NCI-H2227 (cell line): ENCODE measurements around the gene SOD3.

Experiments
- DNase-seq: peaks from one replicate; lab custom pipeline; 2025; ENCODE audit not compliant: unreplicated experiment; lab: John Stamatoyannopoulos, UW

Gene SOD3, protein sequence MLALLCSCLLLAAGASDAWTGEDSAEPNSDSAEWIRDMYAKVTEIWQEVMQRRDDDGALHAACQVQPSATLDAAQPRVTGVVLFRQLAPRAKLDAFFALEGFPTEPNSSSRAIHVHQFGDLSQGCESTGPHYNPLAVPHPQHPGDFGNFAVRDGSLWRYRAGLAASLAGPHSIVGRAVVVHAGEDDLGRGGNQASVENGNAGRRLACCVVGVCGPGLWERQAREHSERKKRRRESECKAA

GRCh38 chr4:24794916-24795665 lies at the start of gene SOD3:
Gene SOD3 (plus strand): TSS chr4:24795573. CDS start chr4:24799522, 3,949 bp downstream.
- DNase-seq: peak; percentile 30

DNA sequence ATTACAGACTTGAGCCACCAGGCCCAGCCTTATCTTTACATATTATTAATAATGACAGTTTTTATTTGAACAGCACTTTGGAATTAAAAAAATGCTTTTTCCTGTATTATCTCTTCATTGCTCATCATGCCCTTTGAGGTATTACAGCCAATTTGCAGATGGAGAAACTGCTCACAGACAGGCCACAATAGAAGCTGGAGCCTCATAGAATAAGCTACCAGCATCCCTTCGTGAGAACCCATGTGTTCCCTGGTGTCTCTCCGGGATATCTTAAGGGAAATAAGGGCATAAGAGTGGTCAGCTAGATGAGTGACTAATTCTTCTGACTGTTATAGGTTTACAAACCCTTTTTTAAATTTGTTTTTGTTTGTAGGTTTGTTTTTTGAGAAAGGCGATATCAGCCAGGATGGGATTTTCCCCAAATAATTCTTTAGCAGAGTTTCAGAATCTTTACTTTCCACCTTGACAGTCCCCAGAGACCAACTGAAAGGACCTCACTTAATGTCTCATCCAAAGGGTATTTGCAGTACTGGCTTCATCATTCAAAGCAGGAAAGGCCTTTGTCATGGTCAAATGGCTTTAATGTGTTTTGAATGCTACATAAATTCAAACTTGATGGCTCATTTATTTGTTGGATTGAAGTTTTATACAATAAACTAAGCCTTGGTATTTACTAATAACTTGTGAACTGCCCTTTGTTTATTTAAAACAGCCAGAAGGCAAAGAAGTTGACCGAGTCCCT lies 48.0 kb upstream of the SOD3 start:
- no peak for DNase-seq

GRCh38 chr4:24748023-24748422 lies 47.4 kb upstream of the SOD3 start:
- DNase-seq: no peak

DNA sequence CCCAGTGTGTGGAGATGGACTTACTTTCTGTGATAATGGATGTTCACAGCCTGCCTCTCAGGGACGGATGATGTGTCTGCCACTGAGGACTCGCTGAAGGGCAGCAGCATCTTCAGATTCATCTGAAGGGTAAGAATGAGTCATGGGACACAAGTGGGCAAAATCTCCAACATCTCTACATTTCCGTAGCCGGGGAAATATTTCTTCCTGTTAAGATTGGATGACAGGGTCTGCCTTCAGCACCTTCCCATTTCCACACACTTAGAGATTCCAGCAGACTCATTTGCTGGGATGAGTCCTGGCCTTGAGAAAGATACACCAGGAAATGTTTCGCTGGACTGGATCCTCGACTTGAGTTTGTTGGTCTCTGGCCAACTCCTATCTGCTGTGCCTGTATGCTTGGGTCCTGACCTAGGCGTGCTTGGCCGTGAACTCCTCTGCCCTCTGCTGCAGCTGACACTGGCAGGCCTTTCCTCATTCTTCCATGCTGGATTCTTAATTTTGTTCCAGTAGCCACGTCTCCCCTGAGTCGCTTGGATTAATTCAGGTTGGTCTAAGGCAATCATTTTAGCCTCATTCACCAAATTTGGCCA lies 46.5 kb upstream of the SOD3 start:
- DNase-seq: no peak

GRCh38 chr4:24750106-24750505 lies 45.3 kb upstream of the SOD3 start:
- DNase-seq: no peak

- no peak for DNase-seq
Observed at GRCh38 chr4:24751926-24752539, 43.3 kb upstream of the SOD3 start.

DNA sequence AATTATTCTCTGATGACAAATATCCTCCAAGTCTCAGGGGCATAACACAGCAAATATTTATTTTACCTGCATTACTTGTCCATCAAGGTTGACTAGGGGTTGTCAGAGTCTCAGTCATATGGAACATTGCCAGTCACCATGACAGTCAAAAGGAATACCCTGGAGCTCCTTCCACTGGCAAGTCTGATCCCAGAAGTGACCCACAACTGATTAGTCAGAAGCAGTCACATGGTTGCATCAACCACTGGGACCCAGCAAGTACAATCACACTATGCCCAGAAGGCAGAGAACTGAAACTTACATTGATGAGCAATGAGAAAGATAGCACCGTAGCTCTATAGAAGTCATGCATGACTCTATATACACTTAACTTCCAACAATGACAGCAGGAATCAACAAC lies 41.9 kb upstream of the SOD3 start:
- no peak for DNase-seq

- no peak for DNase-seq
Observed at GRCh38 chr4:24754571-24754970, 40.8 kb upstream of the SOD3 start.

DNA sequence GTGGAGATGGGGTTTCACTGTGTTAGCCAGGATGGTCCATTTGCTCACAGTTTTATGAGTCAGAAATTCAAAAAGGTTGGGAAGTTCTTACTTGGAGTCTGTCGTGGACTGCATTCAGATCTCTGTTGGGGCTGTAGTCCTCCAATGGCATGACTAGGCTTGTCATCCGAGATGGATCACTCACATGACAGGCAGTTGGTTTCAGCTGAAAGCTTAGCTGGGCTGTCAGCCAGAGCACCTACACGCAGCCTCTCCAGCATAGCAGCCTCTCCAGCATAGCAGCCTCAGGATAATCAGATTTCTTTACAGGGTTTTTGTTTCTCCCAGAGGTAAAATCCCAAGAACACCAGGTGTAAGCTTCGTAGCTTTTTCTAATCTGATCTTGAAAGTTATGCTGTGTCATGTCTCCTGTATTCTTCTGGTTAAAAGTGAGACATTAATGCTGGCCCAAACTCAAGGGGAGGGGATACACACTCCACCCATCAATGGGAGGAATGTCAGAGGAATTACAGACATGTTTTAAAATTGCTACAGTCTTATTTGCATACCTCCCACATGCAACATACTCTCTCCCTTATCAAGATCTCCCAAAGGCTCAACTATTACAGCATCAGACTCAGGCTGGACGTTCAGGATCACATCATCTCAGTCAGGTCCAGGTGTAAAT lies 31.6 kb upstream of the SOD3 start:
- no peak for DNase-seq

GRCh38 chr4:24764345-24764744 lies 31.0 kb upstream of the SOD3 start:
- DNase-seq: no peak

GRCh38 chr4:24765376-24765988 lies 29.9 kb upstream of the SOD3 start:
- DNase-seq: no peak

- DNase-seq: no peak
Observed at GRCh38 chr4:24768006-24768405, 27.4 kb upstream of the SOD3 start.

GRCh38 chr4:24768604-24769003 lies 26.8 kb upstream of the SOD3 start:
- DNase-seq: no peak

DNA sequence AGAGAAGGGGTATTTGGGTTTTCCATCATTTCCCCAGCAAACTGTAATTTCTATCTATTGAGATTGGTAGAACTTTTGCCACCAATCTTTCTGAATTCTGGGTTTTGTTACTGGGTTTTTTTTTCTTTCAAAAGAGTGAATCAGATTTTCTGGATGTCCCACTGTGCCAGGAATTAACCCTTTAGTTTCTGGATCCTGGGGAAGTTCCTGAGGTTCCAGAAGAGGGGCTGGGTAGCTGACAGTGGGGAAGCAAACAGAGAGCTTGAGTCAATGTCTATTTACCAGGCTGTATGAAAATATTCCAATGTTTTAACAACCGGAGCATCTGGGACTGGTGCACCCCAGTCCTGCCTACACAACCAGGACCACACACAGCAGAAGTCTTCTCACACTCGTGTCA lies 25.8 kb upstream of the SOD3 start:
- no peak for DNase-seq

DNA sequence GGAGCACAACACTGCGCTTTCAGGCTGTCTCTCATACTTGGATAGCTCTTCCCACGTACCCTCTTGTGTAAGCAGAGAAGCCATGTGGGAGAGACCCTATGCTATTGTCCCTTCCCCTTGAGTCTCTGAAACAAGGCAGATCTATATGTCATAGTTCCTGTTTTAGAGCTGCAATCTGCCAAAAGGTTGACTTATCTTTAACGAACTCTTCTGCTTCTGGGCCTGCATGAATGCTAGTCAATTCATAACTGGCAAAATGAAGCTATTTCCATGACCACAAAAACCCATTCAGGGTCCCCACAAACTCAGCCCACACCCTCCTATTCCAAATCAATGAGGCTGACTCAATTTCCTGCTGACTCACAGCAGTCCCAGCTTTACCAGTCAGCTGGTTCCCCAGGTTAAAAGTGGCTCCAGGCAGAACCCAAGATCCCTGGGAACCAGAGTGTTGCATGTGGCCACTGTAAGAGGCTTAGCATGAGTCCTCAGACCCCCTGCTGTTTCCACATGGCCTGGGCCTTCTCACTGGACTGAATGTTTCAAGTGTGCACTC lies 25.3 kb upstream of the SOD3 start:
- no peak for DNase-seq

GRCh38 chr4:24770667-24771066 lies 24.7 kb upstream of the SOD3 start:
- DNase-seq: no peak

DNA sequence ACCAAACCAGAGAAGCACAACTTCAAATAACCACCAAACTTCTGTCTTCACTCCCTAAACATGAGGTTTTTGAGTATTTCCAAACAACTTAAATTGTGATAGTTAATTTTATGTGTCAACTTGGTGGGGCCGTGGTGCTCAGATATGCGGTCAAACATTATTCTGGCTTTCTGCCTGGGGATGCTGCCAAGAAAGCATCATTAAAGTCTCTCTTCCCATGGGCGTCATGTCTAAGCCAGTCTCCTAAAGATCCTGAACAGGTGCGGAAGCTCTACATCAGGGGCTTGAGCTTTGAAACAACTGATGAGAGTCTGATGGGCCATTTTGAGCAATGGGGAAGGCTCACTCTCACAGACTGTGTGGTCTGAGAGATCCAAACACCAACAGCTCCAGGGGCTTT lies 24.1 kb upstream of the SOD3 start:
- DNase-seq: no peak

- no peak for DNase-seq
Observed at GRCh38 chr4:24772061-24772705, 23.2 kb upstream of the SOD3 start.

GRCh38 chr4:24772952-24773351 lies 22.4 kb upstream of the SOD3 start:
- DNase-seq: no peak
